Mammary epithelial cell (primary cell): Measurements from ENCODE around the gene OVCA2.

ENCODE experiments used
- EZH2 ChIP-seq: IDR thresholded peaks from 2 replicates; pipeline ENCODE4 v1.6.1; 2012; ENCODE audit warnings: low read length, inconsistent platforms, borderline replicate concordance
- TF ChIP-seq, protein P1 (sequence below), 2 donors: IDR thresholded peaks in 1 of 2; conservative IDR thresholded peaks in 1 of 2; 2 replicates each; pipeline ENCODE4 v1.5.1; 2011 to 2012; ENCODE audit warnings: inconsistent platforms in 2 of 2, low read length in 2 of 2, mild to moderate bottlenecking in 2 of 2, control low read depth in 1 of 2, low read depth in 1 of 2; ENCODE audit not compliant: insufficient read depth in 1 of 2; ENCODE audit errors: extremely low read depth in 1 of 2

DNA sequence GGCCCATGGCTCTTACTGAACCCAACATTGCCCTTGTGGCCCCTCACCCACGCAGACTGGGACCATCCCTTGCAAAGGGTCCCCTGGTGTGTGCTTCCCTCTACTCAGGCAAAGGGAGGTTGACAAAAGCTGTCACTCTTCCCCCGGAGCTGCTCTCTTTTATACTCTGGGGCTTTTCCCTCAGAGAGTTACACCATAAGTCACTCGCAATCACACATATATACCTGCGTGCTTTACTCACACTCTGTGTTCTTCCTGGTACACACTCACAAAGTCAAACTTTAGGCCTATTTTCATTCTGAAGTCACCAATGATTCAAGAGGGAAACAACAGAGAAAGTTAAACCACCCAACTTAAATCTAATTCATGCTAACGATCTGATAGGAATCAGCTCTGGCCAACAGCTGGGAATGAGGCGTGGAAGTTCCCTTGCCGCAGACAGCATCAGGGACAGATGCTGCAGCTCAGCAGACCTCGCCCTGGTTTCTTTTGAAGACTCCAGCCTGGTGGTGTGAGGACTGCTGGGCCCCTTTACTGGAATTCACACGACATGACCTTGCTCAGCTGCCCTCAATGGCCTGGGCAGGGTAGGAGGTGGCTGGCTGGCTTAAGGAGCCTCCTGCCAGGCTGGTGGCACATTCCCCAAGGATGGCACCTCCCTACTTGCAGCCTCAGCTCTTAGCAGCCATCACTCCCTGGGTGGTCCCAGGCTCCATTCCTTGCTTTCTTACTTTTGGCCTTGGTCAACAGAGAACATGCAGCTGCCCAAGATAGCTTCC, 40.4 kb downstream of the OVCA2 start:
- TF ChIP-seq, protein P1, sequence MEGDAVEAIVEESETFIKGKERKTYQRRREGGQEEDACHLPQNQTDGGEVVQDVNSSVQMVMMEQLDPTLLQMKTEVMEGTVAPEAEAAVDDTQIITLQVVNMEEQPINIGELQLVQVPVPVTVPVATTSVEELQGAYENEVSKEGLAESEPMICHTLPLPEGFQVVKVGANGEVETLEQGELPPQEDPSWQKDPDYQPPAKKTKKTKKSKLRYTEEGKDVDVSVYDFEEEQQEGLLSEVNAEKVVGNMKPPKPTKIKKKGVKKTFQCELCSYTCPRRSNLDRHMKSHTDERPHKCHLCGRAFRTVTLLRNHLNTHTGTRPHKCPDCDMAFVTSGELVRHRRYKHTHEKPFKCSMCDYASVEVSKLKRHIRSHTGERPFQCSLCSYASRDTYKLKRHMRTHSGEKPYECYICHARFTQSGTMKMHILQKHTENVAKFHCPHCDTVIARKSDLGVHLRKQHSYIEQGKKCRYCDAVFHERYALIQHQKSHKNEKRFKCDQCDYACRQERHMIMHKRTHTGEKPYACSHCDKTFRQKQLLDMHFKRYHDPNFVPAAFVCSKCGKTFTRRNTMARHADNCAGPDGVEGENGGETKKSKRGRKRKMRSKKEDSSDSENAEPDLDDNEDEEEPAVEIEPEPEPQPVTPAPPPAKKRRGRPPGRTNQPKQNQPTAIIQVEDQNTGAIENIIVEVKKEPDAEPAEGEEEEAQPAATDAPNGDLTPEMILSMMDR (conservative IDR thresholded peaks at IDR 0.05 in 1 of 2, IDR thresholded peaks at IDR 0.05 in 1 of 2; ENCODE audit: extremely low read depth in 1 of 2, insufficient read depth in 1 of 2, low read depth in 1 of 2, low read length in 2 of 2): no peak
- TF ChIP-seq EZH2: no peak
